ENCODE data around the gene COA1.
A peak's percentile ranks its signal among the peaks of the same experiment; 100 is the strongest.

The COA1 gene

DNA sequence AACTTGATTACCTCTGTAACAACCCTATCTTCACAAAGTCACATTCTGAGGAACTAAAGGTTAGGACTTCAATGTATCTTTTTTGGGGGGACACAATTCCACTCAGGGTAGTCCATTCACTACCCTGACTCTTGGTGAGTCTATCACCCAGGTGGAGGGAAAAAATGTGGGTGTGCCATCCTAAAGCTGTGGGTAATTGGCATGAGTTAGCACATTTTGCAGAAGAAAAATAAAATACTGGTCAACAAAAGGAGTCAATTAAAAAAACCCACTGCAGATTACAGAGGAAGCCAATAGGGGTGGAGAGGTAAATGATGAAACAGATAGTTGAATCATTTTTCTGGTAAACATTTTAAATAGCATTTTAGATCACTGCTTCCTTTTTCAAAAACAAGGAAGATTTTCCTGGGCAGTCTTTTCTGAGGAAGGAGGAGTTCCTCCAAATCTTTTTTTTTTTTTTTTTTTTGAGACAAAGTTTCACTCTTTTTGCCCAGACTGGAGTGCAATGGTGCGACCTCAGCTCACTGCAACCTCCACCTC, 24.0 kb upstream of the COA1 start:
- Histone ChIP-seq H3K27ac (ENCODE audit: insufficient read depth in 1 of 2, low read depth in 1 of 2, low read length in 2 of 2, poor library complexity in 1 of 2, severe bottlenecking in 2 of 2) (no peak overlapping the region), H3K4me1 (ENCODE audit: control extremely low read depth in 1 of 4, control insufficient read depth in 4 of 4, insufficient read depth in 4 of 4, low read length in 3 of 4) (peaks cover 0 to 21% (median 16%) of the 10 kb centered on the region in 4 experiments), H3K36me3 (ENCODE audit: control insufficient read depth in 4 of 4, insufficient read depth in 4 of 4, low read length in 3 of 4) (no peaks in the 10 kb centered on the region), H3K9me3 (ENCODE audit: control extremely low read depth in 1 of 5, control insufficient read depth in 4 of 5, insufficient read depth in 2 of 5, low read depth in 1 of 5, low read length in 4 of 5) (peaks cover 0 to 2% (median 0%) of the 10 kb centered on the region in 5 experiments), H3K27me3 (replicated peaks in 2 of 5; ENCODE audit: control insufficient read depth in 4 of 5, insufficient read depth in 5 of 5, low read length in 4 of 5) (no peaks in the 10 kb centered on the region), H3K4me3 (ENCODE audit: control insufficient read depth in 1 of 7, extremely low read depth in 1 of 7, insufficient read depth in 4 of 7, low read depth in 2 of 7, low read length in 6 of 7) (no peak overlapping the region)
- ChIA-PET CTCF (interaction anchor here (0.6 to 1.3 kb wide), 2 partner anchors 30 to 38 kb away, joined by 3 to 4 read pairs; no protein-coding TSS in a partner anchor), POLR2A (interaction anchor here (0.7 kb wide), 1 partner anchor 124 kb away, joined by 3 read pairs; no protein-coding TSS in a partner anchor)
- peak in 1 of 3 donors; percentile 34 for DNase-seq
- WGBS (ENCODE audit: insufficient coverage) = 100% methylated on average over 1 of the region's 1 CpG

DNA sequence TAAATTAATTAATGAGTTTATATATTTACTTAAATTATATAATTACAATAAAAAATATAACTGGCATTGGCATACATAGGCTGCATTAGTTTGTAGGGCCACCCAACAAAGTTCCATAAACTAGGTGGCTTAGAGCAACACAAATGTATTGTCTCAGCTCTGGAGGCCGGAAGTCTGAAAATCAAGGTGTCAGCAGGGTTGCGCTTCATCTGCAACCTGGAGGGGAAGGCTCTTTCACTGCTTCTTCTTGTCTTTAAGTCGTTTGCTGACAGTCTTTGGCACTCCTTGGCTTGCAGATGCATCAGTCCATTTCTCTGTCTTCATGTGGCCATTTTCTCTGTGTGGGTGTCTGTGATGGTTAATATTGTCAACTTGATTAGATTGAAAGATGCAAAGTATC, 23.1 kb upstream of the COA1 start:
- POLR2A ChIA-PET = no interaction called here
- Histone ChIP-seq H3K9me3 (ENCODE audit: control extremely low read depth in 1 of 5, control insufficient read depth in 4 of 5, insufficient read depth in 2 of 5, low read depth in 1 of 5, low read length in 4 of 5) (peaks cover 0 to 2% (median 0%) of the 10 kb centered on the region in 5 experiments), H3K27ac (ENCODE audit: insufficient read depth in 1 of 2, low read depth in 1 of 2, low read length in 2 of 2, poor library complexity in 1 of 2, severe bottlenecking in 2 of 2) (no peak overlapping the region), H3K4me3 (ENCODE audit: control insufficient read depth in 1 of 7, extremely low read depth in 1 of 7, insufficient read depth in 4 of 7, low read depth in 2 of 7, low read length in 6 of 7) (no peak overlapping the region), H3K4me1 (ENCODE audit: control extremely low read depth in 1 of 4, control insufficient read depth in 4 of 4, insufficient read depth in 4 of 4, low read length in 3 of 4) (peaks cover 0 to 15% (median 10%) of the 10 kb centered on the region in 4 experiments), H3K27me3 (replicated peaks in 2 of 5; ENCODE audit: control insufficient read depth in 4 of 5, insufficient read depth in 5 of 5, low read length in 4 of 5) (no peaks in the 10 kb centered on the region), H3K36me3 (ENCODE audit: control insufficient read depth in 4 of 4, insufficient read depth in 4 of 4, low read length in 3 of 4) (no peaks in the 10 kb centered on the region)
- 91% methylated on average over 3 of the region's 3 CpGs for WGBS (ENCODE audit: insufficient coverage)
- DNase-seq = no peak
- CTCF ChIA-PET = interaction anchor here (1.3 kb wide), 1 partner anchor 23 kb away, joined by 3 read pairs; the partner anchor contains the start of gene COA1

DNA sequence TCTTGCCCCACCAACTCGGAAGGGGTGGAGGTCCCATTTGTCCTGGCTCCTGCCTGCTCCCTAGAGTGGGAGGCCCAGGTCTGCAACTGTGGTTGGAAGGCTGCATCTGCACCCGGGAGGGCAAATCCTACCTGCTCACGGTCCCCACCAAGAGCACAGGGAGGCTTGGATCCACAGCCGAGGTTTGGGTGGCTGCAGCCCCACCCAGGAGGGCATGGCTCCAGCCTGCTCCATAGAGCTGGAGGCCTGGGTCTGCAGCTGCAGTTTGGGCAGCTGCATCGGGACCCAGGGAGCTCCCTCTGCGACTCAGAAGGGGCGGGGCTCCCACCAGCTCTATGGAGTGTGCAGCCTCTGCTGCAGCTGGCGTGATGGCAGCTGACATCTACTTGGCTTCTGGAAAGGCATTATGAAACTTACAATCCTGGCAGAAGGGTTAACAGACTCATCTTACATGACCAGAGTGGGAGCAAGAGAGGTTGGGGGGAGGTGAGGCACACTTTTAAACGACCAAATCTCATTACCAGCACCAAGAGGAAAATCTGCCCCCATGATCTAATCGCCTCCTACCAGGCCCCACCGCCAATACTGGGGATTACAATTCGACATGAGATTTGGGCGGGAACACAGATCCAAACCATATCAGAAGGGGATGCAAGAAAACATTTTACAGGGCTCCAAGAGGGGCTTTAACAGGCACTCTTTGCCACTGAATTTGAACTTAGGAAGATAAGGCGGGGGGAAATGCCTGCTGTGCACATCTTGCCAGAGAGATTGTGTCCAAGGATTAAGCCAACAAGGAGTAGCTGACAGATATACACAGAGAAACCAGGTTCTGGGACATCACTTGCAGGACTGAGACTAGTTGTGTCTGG, 20.9 kb upstream of the COA1 start:
- DNase-seq = no peak
- POLR2A ChIA-PET = no interaction called here
- peaks cover 0 to 2% (median 0%) of the 10 kb centered on the region in 5 experiments for H3K9me3 ChIP-seq (ENCODE audit: control extremely low read depth in 1 of 5, control insufficient read depth in 4 of 5, insufficient read depth in 2 of 5, low read depth in 1 of 5, low read length in 4 of 5)
- WGBS (ENCODE audit: insufficient coverage) = 88% methylated on average over 14 of the region's 14 CpGs
- CTCF ChIA-PET = interaction anchor here (0.6 to 1.0 kb wide), 3 partner anchors 12 to 21 kb away, joined by 3 to 4 read pairs (median 3); no protein-coding TSS in a partner anchor
- H3K36me3 ChIP-seq (ENCODE audit: control insufficient read depth in 4 of 4, insufficient read depth in 4 of 4, low read length in 3 of 4) = no peaks in the 10 kb centered on the region
- peaks cover 0 to 4% (median 3%) of the 10 kb centered on the region in 4 experiments for H3K4me1 ChIP-seq (ENCODE audit: control extremely low read depth in 1 of 4, control insufficient read depth in 4 of 4, insufficient read depth in 4 of 4, low read length in 3 of 4)
- no peaks in the 10 kb centered on the region for H3K27me3 ChIP-seq (replicated peaks in 2 of 5; ENCODE audit: control insufficient read depth in 4 of 5, insufficient read depth in 5 of 5, low read length in 4 of 5)
- H3K27ac ChIP-seq (ENCODE audit: insufficient read depth in 1 of 2, low read depth in 1 of 2, low read length in 2 of 2, poor library complexity in 1 of 2, severe bottlenecking in 2 of 2) = no peak overlapping the region
- no peak overlapping the region for H3K4me3 ChIP-seq (ENCODE audit: control insufficient read depth in 1 of 7, extremely low read depth in 1 of 7, insufficient read depth in 4 of 7, low read depth in 2 of 7, low read length in 6 of 7)

DNA sequence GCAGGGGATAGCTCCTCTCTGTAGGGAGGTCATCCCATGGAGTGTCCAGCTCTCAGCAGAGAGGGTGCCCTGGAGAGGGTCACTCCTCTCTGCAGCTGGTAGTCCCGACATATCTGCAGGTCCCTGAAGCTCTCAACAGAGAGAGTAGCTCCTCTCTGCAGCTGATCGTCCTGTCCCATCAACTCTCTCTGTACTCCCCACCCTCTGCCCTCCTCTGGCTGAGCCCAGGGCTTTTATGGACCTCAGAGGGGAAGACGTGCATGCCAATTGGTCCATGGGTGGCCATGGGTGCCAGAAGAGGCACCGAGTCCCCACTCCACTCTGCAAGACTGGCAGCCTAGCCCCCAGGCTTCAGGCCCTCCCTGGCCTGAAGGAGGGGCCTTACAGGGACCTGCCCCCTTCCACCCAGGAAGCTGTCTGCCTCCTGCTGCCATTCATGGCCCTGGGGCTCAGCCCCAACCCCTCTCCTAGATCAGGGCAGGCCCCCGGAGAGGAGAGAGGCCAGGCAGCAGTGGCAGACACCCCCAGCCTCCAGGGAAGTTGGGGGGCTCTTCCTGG, 20.1 kb upstream of the COA1 start:
- WGBS (ENCODE audit: insufficient coverage) = 75% methylated on average over 4 of the region's 5 CpGs
- H3K27ac ChIP-seq (ENCODE audit: insufficient read depth in 1 of 2, low read depth in 1 of 2, low read length in 2 of 2, poor library complexity in 1 of 2, severe bottlenecking in 2 of 2) = no peak overlapping the region
- H3K4me1 ChIP-seq (ENCODE audit: control extremely low read depth in 1 of 4, control insufficient read depth in 4 of 4, insufficient read depth in 4 of 4, low read length in 3 of 4) = peaks cover 0 to 4% (median 3%) of the 10 kb centered on the region in 4 experiments
- no peak for DNase-seq
- H3K27me3 ChIP-seq (replicated peaks in 2 of 5; ENCODE audit: control insufficient read depth in 4 of 5, insufficient read depth in 5 of 5, low read length in 4 of 5) = no peaks in the 10 kb centered on the region
- no peaks in the 10 kb centered on the region for H3K36me3 ChIP-seq (ENCODE audit: control insufficient read depth in 4 of 4, insufficient read depth in 4 of 4, low read length in 3 of 4)
- H3K4me3 ChIP-seq (ENCODE audit: control insufficient read depth in 1 of 7, extremely low read depth in 1 of 7, insufficient read depth in 4 of 7, low read depth in 2 of 7, low read length in 6 of 7) = no peak overlapping the region
- CTCF ChIA-PET = interaction anchor here (0.6 to 1.0 kb wide), 2 partner anchors 13 kb away, joined by 3 read pairs; no protein-coding TSS in a partner anchor
- POLR2A ChIA-PET = no interaction called here
- H3K9me3 ChIP-seq (ENCODE audit: control extremely low read depth in 1 of 5, control insufficient read depth in 4 of 5, insufficient read depth in 2 of 5, low read depth in 1 of 5, low read length in 4 of 5) = peaks cover 0 to 2% (median 0%) of the 10 kb centered on the region in 5 experiments

DNA sequence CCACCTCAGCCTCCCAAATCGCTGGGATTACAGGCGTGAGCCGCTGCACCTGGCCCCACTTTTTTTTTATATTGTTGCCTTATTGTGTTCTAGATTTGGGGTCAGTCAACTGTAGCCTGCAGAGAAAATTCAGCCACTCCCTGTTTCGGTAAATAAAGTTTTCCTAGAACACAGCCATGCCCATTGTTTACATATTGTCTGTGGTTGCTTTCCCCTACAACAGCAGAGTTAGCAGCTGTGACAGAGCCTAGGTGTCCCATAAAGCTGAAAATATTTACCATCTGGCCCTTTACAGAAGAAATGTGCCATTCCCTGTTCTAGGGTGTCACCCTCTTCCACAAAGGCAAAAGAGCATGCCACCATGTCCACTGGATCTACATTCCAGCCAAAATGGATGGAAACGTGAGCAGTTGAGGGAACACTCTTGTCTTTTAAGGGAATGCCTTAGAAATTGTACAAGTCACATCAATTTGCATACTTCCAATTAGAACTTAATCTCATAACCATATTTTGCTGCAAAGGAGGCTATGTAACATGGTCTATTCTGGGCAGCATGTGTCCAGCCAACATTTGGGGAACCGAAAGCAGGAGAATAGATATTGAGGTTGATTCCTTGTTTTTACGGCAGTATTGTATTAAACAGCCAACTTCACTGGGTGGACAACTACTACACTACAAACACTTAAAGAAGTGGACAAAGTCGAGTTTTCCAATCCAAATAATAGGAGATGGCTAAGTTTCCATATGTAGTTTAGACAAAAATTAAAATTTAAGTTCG, 18.2 kb upstream of the COA1 start:
- CTCF ChIA-PET = interaction anchor here (1.0 to 2.4 kb wide), 2 partner anchors 17 to 18 kb away, joined by 3 to 6 read pairs; partner anchors contain the start of gene COA1
- no peaks in the 10 kb centered on the region for H3K4me1 ChIP-seq (ENCODE audit: control extremely low read depth in 1 of 4, control insufficient read depth in 4 of 4, insufficient read depth in 4 of 4, low read length in 3 of 4)
- no peaks in the 10 kb centered on the region for H3K36me3 ChIP-seq (ENCODE audit: control insufficient read depth in 4 of 4, insufficient read depth in 4 of 4, low read length in 3 of 4)
- H3K27ac ChIP-seq (ENCODE audit: insufficient read depth in 1 of 2, low read depth in 1 of 2, low read length in 2 of 2, poor library complexity in 1 of 2, severe bottlenecking in 2 of 2) = no peak overlapping the region
- POLR2A ChIA-PET = interaction anchor here (0.6 kb wide), 1 partner anchor 971 kb away, joined by 5 read pairs; no protein-coding TSS in a partner anchor
- peaks cover 0 to 2% (median 0%) of the 10 kb centered on the region in 5 experiments for H3K9me3 ChIP-seq (ENCODE audit: control extremely low read depth in 1 of 5, control insufficient read depth in 4 of 5, insufficient read depth in 2 of 5, low read depth in 1 of 5, low read length in 4 of 5)
- WGBS (ENCODE audit: insufficient coverage) = 100% methylated on average over 2 of the region's 9 CpGs
- no peak for DNase-seq
- no peak overlapping the region for H3K4me3 ChIP-seq (ENCODE audit: control insufficient read depth in 1 of 7, extremely low read depth in 1 of 7, insufficient read depth in 4 of 7, low read depth in 2 of 7, low read length in 6 of 7)
- no peaks in the 10 kb centered on the region for H3K27me3 ChIP-seq (replicated peaks in 2 of 5; ENCODE audit: control insufficient read depth in 4 of 5, insufficient read depth in 5 of 5, low read length in 4 of 5)

DNA sequence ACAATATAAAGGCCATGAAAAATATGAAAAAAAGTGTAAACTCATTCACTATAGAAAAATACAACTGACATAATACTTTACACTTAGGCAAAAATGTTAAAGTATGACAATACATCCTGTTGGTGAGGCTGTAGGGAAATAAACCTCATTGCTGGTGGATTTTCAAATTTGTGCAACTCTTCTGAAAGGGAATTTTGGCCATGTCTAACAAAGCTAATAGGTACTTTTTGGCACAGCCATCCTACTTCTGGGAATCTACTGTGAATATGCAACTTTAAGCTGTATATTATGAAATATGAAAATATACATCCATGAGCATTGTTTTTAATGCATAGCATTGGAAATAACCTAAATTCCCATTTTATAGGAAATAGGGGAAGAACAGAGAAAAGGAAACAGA, 13.4 kb upstream of the COA1 start:
- ChIA-PET POLR2A (no interaction called here), CTCF (no interaction called here)
- DNase-seq = no peak
- H3K4me1 ChIP-seq (ENCODE audit: control extremely low read depth in 1 of 4, control insufficient read depth in 4 of 4, insufficient read depth in 4 of 4, low read length in 3 of 4) = peaks cover 0 to 3% (median 1%) of the 10 kb centered on the region in 4 experiments
- no peaks in the 10 kb centered on the region for H3K27me3 ChIP-seq (replicated peaks in 2 of 5; ENCODE audit: control insufficient read depth in 4 of 5, insufficient read depth in 5 of 5, low read length in 4 of 5)
- H3K27ac ChIP-seq (ENCODE audit: insufficient read depth in 1 of 2, low read depth in 1 of 2, low read length in 2 of 2, poor library complexity in 1 of 2, severe bottlenecking in 2 of 2) = no peak overlapping the region
- no peaks in the 10 kb centered on the region for H3K9me3 ChIP-seq (ENCODE audit: control extremely low read depth in 1 of 5, control insufficient read depth in 4 of 5, insufficient read depth in 2 of 5, low read depth in 1 of 5, low read length in 4 of 5)
- no peaks in the 10 kb centered on the region for H3K36me3 ChIP-seq (ENCODE audit: control insufficient read depth in 4 of 4, insufficient read depth in 4 of 4, low read length in 3 of 4)
- no peak overlapping the region for H3K4me3 ChIP-seq (ENCODE audit: control insufficient read depth in 1 of 7, extremely low read depth in 1 of 7, insufficient read depth in 4 of 7, low read depth in 2 of 7, low read length in 6 of 7)

Measured in common myeloid progenitor, CD34-positive (primary cell).